Activated effector memory CD4-positive, alpha-beta T cell treated with anti-CD3 and anti-CD28 coated beads, Interleukin-2, amount 50 U/mL, for 16 hours (primary cell): ENCODE results near the gene G6PC1.
A peak's percentile ranks its signal among the peaks of the same experiment; 100 is the strongest.
"Not testable (repeated sequence)": the region's sequence is repeated elsewhere in the genome, so short reads cannot be mapped to it uniquely, and the experiment has no call there.

Experiments used
- DNase-seq: peaks from one replicate; pipeline ENCODE4 v3.0.0-alpha.2; 2020

Gene G6PC1

GRCh38 chr17:42904110-42904469, 3.5 kb downstream of the G6PC1 start:
- DNase-seq = no peak

GRCh38 chr17:42906772-42907446, 6.3 kb downstream of the G6PC1 start:
- no peak for DNase-seq

- DNase-seq = no peak
Measured at GRCh38 chr17:42908872-42909700, 8.5 kb downstream of the G6PC1 start.

DNA sequence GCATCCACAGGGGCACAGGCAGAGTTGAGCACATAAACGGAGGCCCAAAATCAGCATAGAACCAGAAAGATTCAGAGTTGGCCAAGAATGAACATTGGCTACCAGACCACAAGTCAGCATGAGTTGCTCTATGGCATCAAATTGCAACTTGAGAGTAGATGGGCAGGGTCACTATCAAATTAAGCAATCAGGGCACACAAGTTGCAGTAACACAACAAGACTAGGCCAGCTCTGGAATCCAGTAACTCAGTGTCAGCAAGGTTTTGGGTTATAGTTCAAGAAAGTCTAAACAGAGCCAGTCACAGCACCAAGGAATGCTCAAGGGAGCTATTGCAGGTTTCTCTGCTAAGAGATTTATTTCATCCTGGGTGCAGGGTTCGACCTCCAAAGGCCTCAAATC, 12.9 kb downstream of the G6PC1 start:
- DNase-seq = no peak

DNA sequence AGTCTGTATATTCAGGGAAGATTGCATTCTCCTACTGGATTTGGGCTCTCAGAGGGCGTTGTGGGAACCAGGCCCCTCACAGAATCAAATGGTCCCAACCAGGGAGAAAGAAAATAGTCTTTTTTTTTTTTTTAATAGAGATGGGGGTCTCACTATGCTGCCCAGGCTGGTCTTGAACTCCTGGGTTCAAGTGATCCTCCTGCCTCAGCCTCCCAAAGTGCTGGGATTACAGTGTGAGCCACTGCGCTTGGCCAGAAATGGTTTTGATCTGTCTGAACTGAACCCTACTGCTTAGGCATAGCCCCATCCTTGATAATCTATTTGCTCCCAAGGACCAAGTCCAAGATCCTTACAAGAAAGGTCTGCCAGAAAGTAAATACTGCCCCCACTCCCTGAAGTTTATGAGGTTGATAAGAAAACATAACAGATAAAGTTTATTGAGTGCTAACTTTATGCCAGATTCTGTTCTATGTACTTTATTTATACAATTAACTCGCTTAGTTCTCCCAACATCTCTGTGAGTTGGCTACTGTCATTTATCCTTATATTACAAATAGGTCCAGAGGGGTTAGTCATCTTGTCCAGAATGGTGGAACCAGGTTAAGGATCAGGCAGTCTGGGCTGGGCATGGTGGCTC, 13.5 kb downstream of the G6PC1 start:
- DNase-seq = no peak

GRCh38 chr17:42915288-42915687, 14.7 kb downstream of the G6PC1 start:
- DNase-seq = not testable (repeated sequence)

DNA sequence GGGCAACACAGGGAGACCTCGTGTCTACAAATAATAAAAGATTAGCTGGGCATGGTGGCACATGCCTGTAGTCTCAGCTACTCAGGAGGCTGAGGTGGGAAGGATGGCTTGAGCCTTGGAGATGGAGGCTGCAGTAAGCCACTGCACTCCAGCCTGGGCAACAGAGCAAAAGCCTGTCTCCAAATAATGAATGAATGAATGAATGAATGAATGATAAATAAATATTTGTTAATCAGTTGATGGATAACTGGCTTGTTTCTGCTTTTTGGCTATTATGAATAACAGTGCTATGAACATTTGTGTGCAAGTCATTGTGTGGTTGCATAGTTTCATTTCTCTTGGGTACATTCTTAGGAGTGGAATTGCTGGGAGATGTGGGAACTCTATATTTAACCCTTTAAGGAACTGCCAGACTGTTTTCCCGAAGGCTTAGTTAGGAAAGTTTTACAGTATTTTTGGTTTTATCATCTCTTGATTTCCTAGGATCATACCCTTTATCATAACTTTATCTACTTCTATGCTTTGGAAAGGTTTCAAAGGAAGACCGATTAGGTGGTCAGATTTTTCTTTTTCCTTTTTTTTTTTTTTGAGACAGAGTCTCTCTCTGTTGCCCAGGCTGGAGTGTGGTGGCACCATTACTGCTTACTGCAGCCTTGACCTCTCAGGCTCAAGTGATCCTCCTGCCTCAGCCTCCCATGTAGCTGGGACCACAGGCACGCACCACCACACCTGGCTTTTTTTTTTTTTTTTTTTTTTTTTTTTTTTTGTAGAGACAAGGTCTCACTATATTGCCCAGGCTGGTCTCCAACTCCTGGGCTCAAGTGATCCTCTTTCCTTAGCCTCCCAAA, 16.0 kb downstream of the G6PC1 start:
- DNase-seq = not testable (repeated sequence)

DNA sequence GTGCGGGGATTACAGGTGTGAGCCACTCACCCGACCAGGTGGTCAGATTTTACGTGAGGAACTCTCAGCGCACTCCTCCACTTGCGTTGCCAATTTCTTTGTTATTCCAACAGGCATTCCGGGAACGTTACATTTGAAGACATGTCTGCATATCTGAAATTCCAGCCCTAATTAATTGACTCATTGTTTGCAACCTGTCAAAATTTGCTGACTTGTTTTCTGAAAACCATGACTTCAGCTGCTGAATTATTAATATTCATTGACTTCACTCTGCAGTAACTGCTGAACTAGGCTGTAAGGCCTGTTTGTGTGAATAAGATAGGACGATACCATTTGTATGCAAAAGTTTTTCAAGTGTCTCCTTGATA, 16.6 kb downstream of the G6PC1 start:
- DNase-seq = no peak

- no peak for DNase-seq
Measured at GRCh38 chr17:42918902-42919521, 18.4 kb downstream of the G6PC1 start.

- DNase-seq = not testable (repeated sequence)
Measured at GRCh38 chr17:42919522-42920077, 19.0 kb downstream of the G6PC1 start.

GRCh38 chr17:42920106-42920900, 19.7 kb downstream of the G6PC1 start:
- no peak for DNase-seq

DNA sequence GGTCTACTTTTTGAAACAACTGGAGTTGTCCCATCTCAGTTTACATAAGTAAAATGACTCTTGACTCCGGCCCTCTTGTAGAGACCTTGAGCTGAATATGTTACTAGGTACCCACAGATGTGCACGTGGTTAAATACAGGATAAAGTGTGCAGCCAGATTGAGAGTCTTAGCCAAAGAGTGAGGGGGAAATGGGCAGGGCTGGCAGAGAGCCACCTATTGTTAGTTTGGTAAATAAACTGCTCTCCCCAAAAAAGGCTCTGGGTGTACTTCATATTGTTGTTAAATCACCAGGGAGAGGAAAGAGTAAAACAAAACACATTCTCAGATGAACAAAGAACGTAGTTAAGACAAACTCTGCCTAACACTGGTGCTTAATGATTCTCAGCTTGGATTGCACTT, 20.3 kb downstream of the G6PC1 start:
- DNase-seq = no peak

GRCh38 chr17:42922294-42922693, 21.7 kb downstream of the G6PC1 start:
- DNase-seq = no peak

- not testable (repeated sequence) for DNase-seq
Measured at GRCh38 chr17:42923472-42923871, 22.9 kb downstream of the G6PC1 start.

GRCh38 chr17:42924891-42925290, 24.3 kb downstream of the G6PC1 start:
- no peak for DNase-seq

- peak; percentile 62 for DNase-seq
Measured at GRCh38 chr17:42928714-42929496, 28.3 kb downstream of the G6PC1 start.

GRCh38 chr17:42929497-42929844, 28.9 kb downstream of the G6PC1 start:
- no peak for DNase-seq

DNA sequence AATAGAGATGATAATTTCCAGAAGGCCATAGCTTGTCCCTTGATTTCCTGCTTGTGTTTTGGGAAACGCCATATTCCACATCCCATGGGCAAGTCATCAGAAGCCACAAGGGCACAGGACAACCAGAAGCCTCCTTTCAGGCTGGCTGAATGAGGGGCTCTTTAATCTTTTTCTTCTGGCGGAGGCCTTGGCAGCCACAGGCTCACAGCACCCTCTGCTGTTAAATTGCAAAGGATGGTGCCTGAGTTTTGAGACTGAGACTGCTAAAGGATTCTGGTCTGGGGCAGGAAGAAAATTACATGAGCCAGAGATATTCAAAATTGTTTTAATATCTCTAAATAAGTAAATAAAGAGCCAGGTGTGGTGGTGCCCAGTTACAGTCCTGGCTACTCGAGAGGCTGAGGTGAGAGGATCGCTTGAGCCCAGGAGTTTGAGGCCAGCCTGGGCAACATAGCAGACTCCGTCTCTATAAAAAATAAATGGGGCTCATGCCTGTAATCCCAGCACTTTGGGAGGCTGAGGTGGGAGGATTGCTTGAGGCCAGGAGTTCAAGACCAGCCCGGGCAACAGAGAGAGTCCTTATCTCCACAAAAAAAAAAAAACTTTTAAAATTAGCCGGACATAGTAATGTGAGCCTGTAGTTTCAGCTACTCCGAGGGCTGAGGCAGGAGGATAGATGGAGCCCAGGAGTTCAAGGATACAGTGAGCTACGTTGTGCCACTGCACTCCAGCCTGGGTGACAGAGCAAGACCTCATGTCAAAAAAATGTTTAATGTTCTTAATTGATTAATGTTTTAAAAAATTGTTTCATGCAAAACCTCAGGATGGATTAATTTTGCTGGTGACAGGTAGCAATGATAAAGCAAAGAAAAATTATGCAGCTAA, 37.4 kb downstream of the G6PC1 start:
- no peak for DNase-seq

- no peak for DNase-seq
Measured at GRCh38 chr17:42944211-42944610, 43.6 kb downstream of the G6PC1 start.

GRCh38 chr17:42946812-42947211, 46.2 kb downstream of the G6PC1 start:
- DNase-seq = no peak
